Trophoblast cell (in vitro differentiated cells and primary cell): ENCODE measurements around the gene NALCN.
A peak's percentile ranks its signal among the peaks of the same experiment; 100 is the strongest.

Experiments
- DNase-seq, 2 donors: peaks; one replicate each; pipeline ENCODE4 v3.0.0-alpha.2; 2016
- H2AFZ ChIP-seq: 2 replicates; pipeline ENCODE4 v1.6.1; 2013; ENCODE audit warnings: low read length, moderate library complexity, mild to moderate bottlenecking; ENCODE audit not compliant: insufficient read depth, poor library complexity
- H2AK5ac ChIP-seq: 2 replicates; pipeline ENCODE4 v1.6.1; 2013; ENCODE audit warnings: mild to moderate bottlenecking, low read length
- H2BK120ac ChIP-seq: 2 replicates; pipeline ENCODE4 v1.6.1; 2013; ENCODE audit warnings: low read length, mild to moderate bottlenecking, moderate library complexity; ENCODE audit not compliant: insufficient read depth, poor library complexity
- H2BK12ac ChIP-seq: 2 replicates; pipeline ENCODE4 v1.6.1; 2013; ENCODE audit warnings: mild to moderate bottlenecking, low read length, moderate library complexity
- H2BK5ac ChIP-seq: 2 replicates; pipeline ENCODE4 v1.6.1; 2013; ENCODE audit warnings: low read length, low read depth, moderate library complexity, mild to moderate bottlenecking; ENCODE audit not compliant: poor library complexity
- H3K14ac ChIP-seq: 2 replicates; pipeline ENCODE4 v1.6.1; 2013; ENCODE audit warnings: mild to moderate bottlenecking, low read length
- H3K18ac ChIP-seq: 2 replicates; pipeline ENCODE4 v1.6.1; 2013; ENCODE audit warnings: mild to moderate bottlenecking, low read length
- H3K23ac ChIP-seq: 2 replicates; pipeline ENCODE4 v1.6.1; 2013; ENCODE audit warnings: low read length
- H3K27ac ChIP-seq: 2 replicates; pipeline ENCODE4 v1.5.1; 2013; ENCODE audit warnings: low read depth, mild to moderate bottlenecking, inconsistent platforms, low read length, moderate library complexity
- H3K27me3 ChIP-seq: 2 replicates; pipeline ENCODE4 v1.6.1; 2013; ENCODE audit warnings: inconsistent platforms, mild to moderate bottlenecking, low read length, moderate library complexity; ENCODE audit not compliant: insufficient read depth
- H3K36me3 ChIP-seq, 2 experiments: 1 replicate in 1 of 2; 2 replicates in 1 of 2; pipeline ENCODE4 v1.6.1; 2013; ENCODE audit warnings: low read length in 2 of 2, mild to moderate bottlenecking in 2 of 2, moderate library complexity in 1 of 2; ENCODE audit not compliant: insufficient read depth in 2 of 2, control insufficient read depth in 1 of 2
- H3K4ac ChIP-seq: 2 replicates; pipeline ENCODE4 v1.6.1; 2013; ENCODE audit warnings: low read depth, mild to moderate bottlenecking, low read length, moderate library complexity
- H3K4me1 ChIP-seq, 2 experiments: 1 replicate in 1 of 2; 2 replicates in 1 of 2; pipeline ENCODE4 v1.6.1; 2013; ENCODE audit warnings: low read length in 2 of 2, mild to moderate bottlenecking in 2 of 2, moderate library complexity in 1 of 2; ENCODE audit not compliant: insufficient read depth in 2 of 2, control insufficient read depth in 1 of 2
- H3K4me2 ChIP-seq: 2 replicates; pipeline ENCODE4 v1.6.1; 2013; ENCODE audit warnings: inconsistent platforms, mild to moderate bottlenecking, low read length, moderate library complexity
- H3K4me3 ChIP-seq: 2 replicates; pipeline ENCODE4 v1.5.1; 2013; ENCODE audit warnings: mild to moderate bottlenecking, low read depth, low read length, inconsistent platforms
- H3K79me1 ChIP-seq: one replicate; pipeline ENCODE4 v1.6.1; 2013; ENCODE audit warnings: low read length
- H3K79me2 ChIP-seq: 2 replicates; pipeline ENCODE4 v1.6.1; 2013; ENCODE audit warnings: low read length, mild to moderate bottlenecking; ENCODE audit not compliant: control insufficient read depth, insufficient read depth, poor library complexity
- H3K9ac ChIP-seq: 2 replicates; pipeline ENCODE4 v1.6.1; 2013; ENCODE audit warnings: mild to moderate bottlenecking, low read length
- H3K9me3 ChIP-seq: 2 replicates; pipeline ENCODE4 v1.6.1; 2013; ENCODE audit warnings: low read depth, mild to moderate bottlenecking, control low read depth, inconsistent platforms, low read length; ENCODE audit not compliant: insufficient read depth
- H4K12ac ChIP-seq: 2 replicates; pipeline ENCODE4 v1.6.1; 2013; ENCODE audit warnings: low read depth, mild to moderate bottlenecking, low read length, moderate library complexity
- H4K8ac ChIP-seq: 2 replicates; pipeline ENCODE4 v1.6.1; 2013; ENCODE audit warnings: low read depth, mild to moderate bottlenecking, low read length, moderate library complexity
- H4K91ac ChIP-seq: one replicate; pipeline ENCODE4 v1.6.1; 2013; ENCODE audit warnings: low read depth, mild to moderate bottlenecking, low read length, moderate library complexity
- WGBS: extraction: QIAGEN DNeasy Blood & Tissue Kit; methylation state at CpG from one replicate; pipeline ENCODE4 v1.1.7; 2013; ENCODE audit warnings: missing lambda C conversion rate; ENCODE audit not compliant: insufficient read length, insufficient coverage; ENCODE audit errors: extremely low coverage; 5-methylcytosine and 5-hydroxymethylcytosine counted together

NALCN gene

GRCh38 chr13:101242720-101243119, 173.6 kb downstream of the NALCN start:
- Histone ChIP-seq H3K4ac (no peak overlapping the region), H3K4me2 (no peak overlapping the region), H3K27me3 (no peaks in the 10 kb centered on the region), H2BK5ac (no peak overlapping the region), H3K18ac (no peak overlapping the region), H3K9ac (no peak overlapping the region), H3K27ac (no peak overlapping the region), H2AK5ac (no peak overlapping the region), H3K79me2 (no peaks in the 10 kb centered on the region), H3K36me3 (peaks cover 0 to 2% of the 10 kb centered on the region in 2 experiments), H2BK12ac (no peak overlapping the region), H3K14ac (no peak overlapping the region), H2BK120ac (no peak overlapping the region), H4K8ac (no peak overlapping the region), H4K91ac (no peak overlapping the region), H3K79me1 (no peaks in the 10 kb centered on the region), H3K23ac (no peak overlapping the region), H3K4me1 (no peaks in the 10 kb centered on the region), H3K4me3 (no peak overlapping the region), H3K9me3 (no peaks in the 10 kb centered on the region), H4K12ac (no peak overlapping the region), H2AFZ (no peak overlapping the region)
- no peak for DNase-seq

- Histone ChIP-seq H3K23ac (no peak overlapping the region), H3K4me1 (no peaks in the 10 kb centered on the region), H4K8ac (no peak overlapping the region), H3K79me1 (no peaks in the 10 kb centered on the region), H3K27ac (no peak overlapping the region), H3K79me2 (no peaks in the 10 kb centered on the region), H2BK120ac (no peak overlapping the region), H3K36me3 (no peaks in the 10 kb centered on the region), H3K4ac (no peak overlapping the region), H2AFZ (no peak overlapping the region), H2AK5ac (no peak overlapping the region), H3K9ac (no peak overlapping the region), H3K4me2 (no peak overlapping the region), H3K14ac (no peak overlapping the region), H4K12ac (no peak overlapping the region), H3K18ac (no peak overlapping the region), H3K27me3 (no peaks in the 10 kb centered on the region), H4K91ac (no peak overlapping the region), H2BK12ac (no peak overlapping the region), H3K4me3 (no peak overlapping the region), H3K9me3 (no peaks in the 10 kb centered on the region), H2BK5ac (no peak overlapping the region)
- DNase-seq = no peak
Observed at GRCh38 chr13:101238555-101238954, 177.8 kb downstream of the NALCN start.

GRCh38 chr13:101231751-101232428, 184.4 kb downstream of the NALCN start:
- no peaks in the 10 kb centered on the region for H3K9me3 ChIP-seq
- H3K14ac ChIP-seq = no peak overlapping the region
- no peaks in the 10 kb centered on the region for H3K79me1 ChIP-seq
- H2AK5ac ChIP-seq = no peak overlapping the region
- no peak overlapping the region for H2AFZ ChIP-seq
- H3K4me2 ChIP-seq = no peak overlapping the region
- no peak overlapping the region for H3K23ac ChIP-seq
- no peak overlapping the region for H3K18ac ChIP-seq
- H3K4me3 ChIP-seq = no peak overlapping the region
- no peak overlapping the region for H2BK5ac ChIP-seq
- no peaks in the 10 kb centered on the region for H3K79me2 ChIP-seq
- no peak overlapping the region for H4K91ac ChIP-seq
- no peak overlapping the region for H2BK12ac ChIP-seq
- no peaks in the 10 kb centered on the region for H3K36me3 ChIP-seq
- H3K27ac ChIP-seq = no peak overlapping the region
- no CpG with 5 or more reads among the region's 5 CpGs for WGBS
- H4K8ac ChIP-seq = no peak overlapping the region
- H3K4ac ChIP-seq = no peak overlapping the region
- H4K12ac ChIP-seq = no peak overlapping the region
- no peak overlapping the region for H3K9ac ChIP-seq
- H3K27me3 ChIP-seq = no peaks in the 10 kb centered on the region
- no peak for DNase-seq
- H2BK120ac ChIP-seq = no peak overlapping the region
- H3K4me1 ChIP-seq = peaks cover 0 to 1% of the 10 kb centered on the region in 2 experiments

- H3K9me3 ChIP-seq = no peaks in the 10 kb centered on the region
- no peak overlapping the region for H3K18ac ChIP-seq
- no peak overlapping the region for H2AFZ ChIP-seq
- peak; percentile 8 to 50 for DNase-seq
- H3K4me1 ChIP-seq = peaks cover 0 to 1% of the 10 kb centered on the region in 2 experiments
- H3K4me3 ChIP-seq = no peak overlapping the region
- H3K4me2 ChIP-seq = no peak overlapping the region
- H3K79me2 ChIP-seq = no peaks in the 10 kb centered on the region
- no peak overlapping the region for H2BK120ac ChIP-seq
- no peak overlapping the region for H3K27ac ChIP-seq
- WGBS = no CpG with 5 or more reads among the region's 6 CpGs
- no peak overlapping the region for H4K8ac ChIP-seq
- no peak overlapping the region for H2BK5ac ChIP-seq
- no peak overlapping the region for H3K14ac ChIP-seq
- H3K36me3 ChIP-seq = no peaks in the 10 kb centered on the region
- H2AK5ac ChIP-seq = no peak overlapping the region
- no peak overlapping the region for H3K4ac ChIP-seq
- no peaks in the 10 kb centered on the region for H3K27me3 ChIP-seq
- H4K12ac ChIP-seq = no peak overlapping the region
- no peak overlapping the region for H3K23ac ChIP-seq
- H4K91ac ChIP-seq = no peak overlapping the region
- no peak overlapping the region for H2BK12ac ChIP-seq
- H3K79me1 ChIP-seq = no peaks in the 10 kb centered on the region
- H3K9ac ChIP-seq = no peak overlapping the region
Observed at GRCh38 chr13:101230271-101230890, 185.9 kb downstream of the NALCN start.
